ENCODE measurements around the gene RAPH1. TPM values are rescaled to one million over a fixed set of nuclear protein-coding genes. Genes with fewer than 3 reads are reported as not detected.

The RAPH1 gene
- total and polyA plus RNA-seq, 9 of the 15 experiments (the other 6 are each of a cell fraction or from before 2014, with no cell fraction given): 0.07 to 0.71 (median 0.27) TPM

DNA sequence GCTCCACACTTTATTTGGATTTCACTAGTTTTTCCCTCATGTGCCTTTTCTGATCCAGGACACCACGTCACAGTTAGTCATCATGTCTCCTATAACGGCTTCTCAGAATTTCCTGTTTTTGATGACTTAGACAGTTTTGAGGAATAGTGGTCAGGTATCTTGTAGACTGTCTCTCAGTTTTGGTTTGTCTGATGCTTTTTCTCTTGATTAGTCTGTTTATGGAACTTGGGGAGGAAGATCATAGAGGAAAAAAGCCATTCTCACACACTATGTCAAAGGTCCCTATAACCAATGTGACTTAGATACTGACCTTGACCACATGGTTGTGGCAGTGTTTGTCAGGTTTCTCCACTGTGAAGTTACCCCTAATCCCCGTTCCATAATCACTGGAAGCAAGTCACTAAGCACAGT is 89.0 kb downstream of the RAPH1 start (continued):
- TF ChIP-seq, protein P1, sequence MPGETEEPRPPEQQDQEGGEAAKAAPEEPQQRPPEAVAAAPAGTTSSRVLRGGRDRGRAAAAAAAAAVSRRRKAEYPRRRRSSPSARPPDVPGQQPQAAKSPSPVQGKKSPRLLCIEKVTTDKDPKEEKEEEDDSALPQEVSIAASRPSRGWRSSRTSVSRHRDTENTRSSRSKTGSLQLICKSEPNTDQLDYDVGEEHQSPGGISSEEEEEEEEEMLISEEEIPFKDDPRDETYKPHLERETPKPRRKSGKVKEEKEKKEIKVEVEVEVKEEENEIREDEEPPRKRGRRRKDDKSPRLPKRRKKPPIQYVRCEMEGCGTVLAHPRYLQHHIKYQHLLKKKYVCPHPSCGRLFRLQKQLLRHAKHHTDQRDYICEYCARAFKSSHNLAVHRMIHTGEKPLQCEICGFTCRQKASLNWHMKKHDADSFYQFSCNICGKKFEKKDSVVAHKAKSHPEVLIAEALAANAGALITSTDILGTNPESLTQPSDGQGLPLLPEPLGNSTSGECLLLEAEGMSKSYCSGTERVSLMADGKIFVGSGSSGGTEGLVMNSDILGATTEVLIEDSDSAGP (CRISPR knock-in tag; IDR thresholded peaks at IDR 0.05): no peak
- TF ChIP-seq, protein P2, sequence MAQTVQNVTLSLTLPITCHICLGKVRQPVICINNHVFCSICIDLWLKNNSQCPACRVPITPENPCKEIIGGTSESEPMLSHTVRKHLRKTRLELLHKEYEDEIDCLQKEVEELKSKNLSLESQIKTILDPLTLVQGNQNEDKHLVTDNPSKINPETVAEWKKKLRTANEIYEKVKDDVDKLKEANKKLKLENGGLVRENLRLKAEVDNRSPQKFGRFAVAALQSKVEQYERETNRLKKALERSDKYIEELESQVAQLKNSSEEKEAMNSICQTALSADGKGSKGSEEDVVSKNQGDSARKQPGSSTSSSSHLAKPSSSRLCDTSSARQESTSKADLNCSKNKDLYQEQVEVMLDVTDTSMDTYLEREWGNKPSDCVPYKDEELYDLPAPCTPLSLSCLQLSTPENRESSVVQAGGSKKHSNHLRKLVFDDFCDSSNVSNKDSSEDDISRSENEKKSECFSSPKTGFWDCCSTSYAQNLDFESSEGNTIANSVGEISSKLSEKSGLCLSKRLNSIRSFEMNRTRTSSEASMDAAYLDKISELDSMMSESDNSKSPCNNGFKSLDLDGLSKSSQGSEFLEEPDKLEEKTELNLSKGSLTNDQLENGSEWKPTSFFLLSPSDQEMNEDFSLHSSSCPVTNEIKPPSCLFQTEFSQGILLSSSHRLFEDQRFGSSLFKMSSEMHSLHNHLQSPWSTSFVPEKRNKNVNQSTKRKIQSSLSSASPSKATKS (CRISPR knock-in tag; IDR thresholded peaks at IDR 0.05): no peak
- TF ChIP-seq SMARCE1 (IDR thresholded peaks at IDR 0.05) (no peak), HEY1 (CRISPR knock-in tag; IDR thresholded peaks at IDR 0.05; ENCODE audit: borderline replicate concordance) (no peak), TBL1XR1 (IDR thresholded peaks at IDR 0.05; ENCODE audit: low read length in 2 of 2) (no peak), FOSL1 (tag; conservative IDR thresholded peaks at IDR 0.05) (peak; percentile 93), RFX5 (IDR thresholded peaks at IDR 0.05; ENCODE audit: low read depth, low read length) (no peak), MAFG (tag; conservative IDR thresholded peaks at IDR 0.05) (peak; percentile 89)

DNA sequence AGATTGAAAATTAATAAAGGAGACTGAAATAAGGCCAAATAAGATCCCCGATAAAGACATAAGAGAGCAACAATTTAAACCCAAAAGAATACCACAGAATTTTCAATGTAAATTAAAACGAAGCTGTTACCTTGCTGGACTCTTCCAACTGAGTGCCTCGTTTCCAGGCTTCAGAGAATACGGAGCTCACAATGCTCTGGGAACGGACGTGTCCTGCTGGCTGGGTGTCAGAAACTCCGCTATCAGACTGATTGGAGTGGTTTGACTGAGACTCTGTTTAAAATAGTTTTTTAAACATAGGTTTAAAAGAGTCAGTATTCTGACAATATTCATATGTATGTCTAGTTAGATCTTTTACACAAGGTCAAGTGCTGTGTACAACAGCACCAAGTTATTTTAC is 90.4 kb downstream of the RAPH1 start:
- in situ Hi-C loops (cut with MboI) (no loop called here), intact Hi-C loops (cut with micrococcal nuclease) (no loop called here)
- 59% methylated on average over 7 of the region's 7 CpGs for WGBS (ENCODE audit: insufficient coverage, low coverage, missing lambda C conversion rate)
- TF ChIP-seq, protein P3, sequence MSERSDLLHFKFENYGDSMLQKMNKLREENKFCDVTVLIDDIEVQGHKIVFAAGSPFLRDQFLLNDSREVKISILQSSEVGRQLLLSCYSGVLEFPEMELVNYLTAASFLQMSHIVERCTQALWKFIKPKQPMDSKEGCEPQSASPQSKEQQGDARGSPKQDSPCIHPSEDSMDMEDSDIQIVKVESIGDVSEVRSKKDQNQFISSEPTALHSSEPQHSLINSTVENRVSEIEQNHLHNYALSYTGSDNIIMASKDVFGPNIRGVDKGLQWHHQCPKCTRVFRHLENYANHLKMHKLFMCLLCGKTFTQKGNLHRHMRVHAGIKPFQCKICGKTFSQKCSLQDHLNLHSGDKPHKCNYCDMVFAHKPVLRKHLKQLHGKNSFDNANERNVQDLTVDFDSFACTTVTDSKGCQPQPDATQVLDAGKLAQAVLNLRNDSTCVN (CRISPR knock-in tag; IDR thresholded peaks at IDR 0.05): no peak
- no peak for TF ChIP-seq KLF13 (tag; IDR thresholded peaks at IDR 0.05; ENCODE audit: borderline replicate concordance, low read depth)
- no peak for TF ChIP-seq ZNF445 (CRISPR knock-in tag; IDR thresholded peaks at IDR 0.05; ENCODE audit: low read depth)

More for the DNA sequence above, 90.4 kb downstream of the RAPH1 start:
- no TSS peak for BruUV-seq (replicated peaks)
- H4K20me1 ChIP-seq (replicated peaks; ENCODE audit: control insufficient read depth, insufficient read depth, low read length): no peaks in the 10 kb centered on the region
- no peak for DNase-seq (ENCODE audit: extremely low read depth in 1 of 4, low spot score in 3 of 4)
- no peaks in the 10 kb centered on the region for H3K9me1 ChIP-seq (ENCODE audit: control insufficient read depth, insufficient read depth, low read length)
- no peak for ATAC-seq
- no peak overlapping the region for H2AFZ ChIP-seq (ENCODE audit: low read depth, low read length)
- no peak overlapping the region for H3K4me2 ChIP-seq (ENCODE audit: insufficient read depth, low read length)
- no peak overlapping the region for H3K27ac ChIP-seq (ENCODE audit: extremely low read depth, low read depth, low read length)
- POLR2A ChIA-PET: no interaction called here
- no peaks in the 10 kb centered on the region for H3K9me3 ChIP-seq (replicated peaks; ENCODE audit: control insufficient read depth, insufficient read depth, low read depth, low read length)
- no peak overlapping the region for H3K9ac ChIP-seq (ENCODE audit: insufficient read depth in 1 of 2, low read depth in 2 of 2, low read length in 2 of 2)
- CTCF ChIA-PET (ENCODE audit: low intra/inter-chr PET ratio): no interaction called here
- no peaks in the 10 kb centered on the region for H3K79me2 ChIP-seq (ENCODE audit: control insufficient read depth, insufficient read depth, low read length)
- no peaks in the 10 kb centered on the region for H3K36me3 ChIP-seq (ENCODE audit: control insufficient read depth, insufficient read depth, low read length)
- H3K4me1 ChIP-seq (replicated peaks in 1 of 2; ENCODE audit: control insufficient read depth in 2 of 2, insufficient read depth in 2 of 2, low read length in 2 of 2): peaks cover 0 to 9% of the 10 kb centered on the region in 2 experiments; a peak in 3 of 5 replicates
- no peak overlapping the region for H3K4me3 ChIP-seq
- H3K27me3 ChIP-seq (ENCODE audit: control insufficient read depth in 2 of 2, insufficient read depth in 2 of 2, low read length in 2 of 2): no peaks in the 10 kb centered on the region
- FAIRE-seq: no peak

Data from K562 (cell line).